GM18909 (cell line): ENCODE data around the gene KCNG2.

Experiments
- ATAC-seq: cut with Tn5 transposase; IDR thresholded peaks from one replicate; pipeline ENCODE4 v1.9.1; 2021; ENCODE audit warnings: mild to moderate bottlenecking; ENCODE audit not compliant: unreplicated experiment, poor library complexity

Gene KCNG2

DNA sequence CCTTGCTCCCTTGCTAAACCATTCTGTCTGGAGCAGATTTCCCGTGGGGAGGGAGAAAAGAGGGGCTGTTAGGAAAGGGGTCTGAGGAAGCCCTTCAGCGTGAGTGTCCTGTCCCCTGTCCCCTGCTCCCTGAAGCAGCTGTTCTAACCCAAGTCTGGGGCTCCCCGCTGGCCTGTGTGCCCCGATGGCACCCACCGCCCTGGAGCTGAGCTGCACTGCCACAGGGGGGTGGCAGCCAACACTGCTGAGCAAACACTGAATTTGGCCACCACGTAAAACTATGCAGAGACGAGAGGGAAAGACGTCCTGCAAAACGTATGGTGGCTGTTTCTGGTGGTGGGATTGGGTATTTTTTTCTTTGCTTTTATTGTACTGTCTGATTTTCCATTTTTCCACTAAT is 17.9 kb downstream of the KCNG2 start:
- no peak for ATAC-seq

DNA sequence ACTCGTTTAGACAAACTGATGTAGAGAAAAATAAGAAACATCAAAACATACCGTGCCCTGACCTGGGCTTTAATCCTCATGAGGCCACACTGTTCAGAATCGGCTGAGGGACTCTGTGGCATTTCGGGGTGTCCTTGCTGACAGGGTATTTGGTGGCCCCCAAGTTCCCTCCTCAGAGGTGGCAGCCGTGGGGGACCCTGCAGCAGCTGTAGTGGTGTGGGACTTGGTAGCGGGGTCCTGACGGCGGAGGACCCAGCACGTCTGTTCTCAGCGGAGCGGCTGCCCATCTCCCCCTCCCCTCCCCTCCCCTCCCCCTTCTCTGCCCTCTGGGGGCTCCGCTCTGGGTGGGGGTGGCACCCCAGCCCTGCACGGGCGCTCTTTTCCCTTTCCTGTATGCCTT is 18.4 kb downstream of the KCNG2 start:
- no peak for ATAC-seq

DNA sequence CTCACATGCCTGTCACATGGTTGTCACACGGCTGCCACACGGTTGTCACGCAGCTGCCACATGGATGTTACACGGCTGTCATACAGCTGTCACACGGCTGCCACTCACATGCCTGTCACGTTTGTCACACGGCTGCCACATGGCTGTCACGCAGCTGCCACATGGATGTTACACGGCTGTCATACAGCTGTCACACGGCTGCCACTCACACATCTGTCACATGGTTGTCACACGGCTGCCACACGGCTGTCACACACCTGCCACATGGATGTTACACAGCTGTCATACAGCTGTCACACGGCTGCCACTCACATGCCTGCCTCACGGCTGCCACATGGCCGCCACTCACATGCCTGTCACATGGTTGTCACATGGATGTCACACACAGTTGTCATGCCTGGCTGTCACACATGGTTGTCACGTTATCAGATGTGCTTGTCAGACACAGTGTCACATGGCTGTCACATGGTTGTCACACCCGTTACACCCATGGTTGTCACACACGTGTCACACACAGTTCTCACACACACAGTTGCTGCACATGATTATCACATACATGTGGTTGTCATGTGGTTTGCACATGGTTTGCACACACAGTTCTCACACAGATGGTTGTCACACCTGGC is 19.4 kb downstream of the KCNG2 start:
- ATAC-seq, result no peak

DNA sequence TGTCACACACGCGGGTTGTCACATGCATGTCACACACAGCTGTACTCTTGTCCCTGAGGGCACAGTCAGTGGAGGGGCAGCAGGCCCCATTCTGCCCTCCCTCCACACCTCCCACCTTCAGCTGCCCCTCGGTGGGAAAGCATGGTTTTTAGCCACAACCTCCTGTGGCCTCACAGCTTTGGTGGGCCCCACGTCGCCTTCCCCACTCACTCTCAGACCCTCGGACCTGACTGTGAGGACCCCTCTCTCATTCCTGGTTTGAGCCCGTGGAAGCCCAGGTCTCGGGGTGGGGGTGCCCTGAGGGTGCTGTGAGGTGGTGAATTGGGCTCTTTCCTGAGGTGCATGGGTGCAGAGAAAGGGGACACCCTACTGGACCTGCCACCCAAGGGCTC is 19.9 kb downstream of the KCNG2 start:
- ATAC-seq, result no peak

DNA sequence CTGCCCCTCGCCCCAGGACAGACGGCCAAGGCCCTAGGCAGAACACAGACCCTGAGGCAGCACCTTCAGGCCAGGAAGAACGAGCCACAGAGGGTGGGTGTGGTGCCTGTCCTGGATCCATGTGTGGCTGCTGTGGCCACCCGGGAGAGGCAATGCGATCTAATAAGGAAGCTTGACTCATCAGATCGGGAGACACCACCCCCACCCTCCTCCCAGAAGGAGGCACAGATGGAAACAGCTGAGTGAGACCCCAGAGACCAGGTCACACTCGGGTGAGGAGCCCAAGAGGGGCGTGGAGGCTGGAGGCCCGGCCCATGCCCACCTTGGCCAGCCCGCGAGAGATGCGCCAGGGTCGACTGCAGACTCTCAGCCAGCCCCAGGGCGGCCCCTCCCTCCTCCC is 20.3 kb downstream of the KCNG2 start:
- no peak for ATAC-seq

DNA sequence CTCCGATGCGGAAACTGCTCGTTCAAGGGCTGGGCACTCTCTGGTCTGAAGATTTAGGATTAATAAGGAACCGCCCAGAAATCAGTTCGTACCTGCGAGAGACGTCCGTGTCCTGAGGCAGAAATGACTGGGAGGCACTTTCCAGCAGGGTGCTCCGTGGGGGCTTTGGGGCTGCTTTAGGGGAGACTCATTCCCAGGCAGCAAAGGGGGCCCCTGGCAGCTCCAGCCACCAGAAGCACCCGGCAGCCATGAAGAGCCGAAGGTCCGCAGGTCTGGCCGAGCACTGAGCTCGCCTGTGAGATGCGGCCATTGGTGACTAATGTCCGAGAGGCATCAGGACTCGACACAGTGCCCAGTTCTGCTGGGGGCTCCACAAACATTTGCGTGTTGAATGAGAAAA is 20.9 kb downstream of the KCNG2 start:
- ATAC-seq, result no peak

DNA sequence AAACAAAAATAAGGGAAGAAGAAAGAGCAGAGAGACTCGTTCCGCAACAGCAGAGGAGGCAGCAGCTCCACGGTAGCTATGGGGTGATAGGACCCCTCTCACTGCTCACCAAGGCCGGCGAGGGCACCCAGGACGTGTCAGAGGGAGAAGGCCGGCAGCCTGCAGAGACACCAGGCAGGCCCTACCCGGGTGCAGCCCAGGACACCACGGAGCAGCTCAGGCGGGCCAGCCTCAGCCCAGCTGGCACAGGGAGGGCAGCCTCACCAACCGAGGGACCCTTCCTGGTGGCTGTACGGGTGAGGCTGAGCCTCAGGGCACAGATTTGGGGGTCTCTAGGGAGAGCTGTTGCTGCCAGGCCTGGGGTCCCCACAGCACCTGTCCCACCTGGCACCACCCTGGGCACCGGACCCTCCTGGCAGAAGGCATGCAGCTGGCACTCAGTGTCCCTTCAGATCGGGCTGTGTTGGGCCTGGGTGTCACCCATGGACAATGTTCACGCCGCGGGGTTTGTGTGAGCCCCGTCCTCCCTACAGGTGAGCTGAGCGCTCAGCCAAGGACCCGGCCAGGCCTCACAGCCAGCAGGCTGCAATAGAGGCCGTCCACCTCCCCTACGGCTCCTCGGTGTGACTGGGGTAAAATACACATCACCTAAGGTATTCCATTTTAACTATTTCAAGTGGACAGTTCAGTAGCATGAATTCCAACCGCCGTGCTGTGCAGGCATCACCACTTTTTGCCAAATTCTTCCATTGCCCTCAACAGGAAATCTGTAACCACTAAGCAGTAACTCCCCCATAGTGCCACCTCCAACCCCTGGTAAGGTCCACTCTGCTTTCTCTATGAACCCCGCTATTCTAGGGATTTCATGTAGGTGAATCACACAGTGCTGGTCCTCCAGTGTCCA is 21.6 kb downstream of the KCNG2 start:
- no peak for ATAC-seq

DNA sequence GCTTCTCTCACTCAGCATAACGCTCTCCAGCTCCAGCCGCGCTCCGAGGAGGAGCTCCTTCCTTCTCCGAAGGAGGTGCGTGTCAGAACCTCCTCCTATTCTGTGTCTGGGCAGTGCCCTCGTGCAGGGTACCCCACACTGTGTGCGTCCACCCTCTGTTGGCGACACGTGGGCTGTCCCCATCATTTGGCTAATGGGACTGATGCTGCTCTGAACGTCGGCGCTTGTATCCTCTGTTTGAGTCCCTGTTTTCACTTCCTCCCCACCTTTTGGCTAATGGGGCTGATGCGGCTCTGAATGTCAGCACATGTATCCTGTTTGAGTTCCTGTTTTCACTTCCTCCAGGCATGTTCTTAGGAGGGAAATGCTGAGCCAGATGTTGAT is 22.2 kb downstream of the KCNG2 start:
- peak; percentile 94 for ATAC-seq

DNA sequence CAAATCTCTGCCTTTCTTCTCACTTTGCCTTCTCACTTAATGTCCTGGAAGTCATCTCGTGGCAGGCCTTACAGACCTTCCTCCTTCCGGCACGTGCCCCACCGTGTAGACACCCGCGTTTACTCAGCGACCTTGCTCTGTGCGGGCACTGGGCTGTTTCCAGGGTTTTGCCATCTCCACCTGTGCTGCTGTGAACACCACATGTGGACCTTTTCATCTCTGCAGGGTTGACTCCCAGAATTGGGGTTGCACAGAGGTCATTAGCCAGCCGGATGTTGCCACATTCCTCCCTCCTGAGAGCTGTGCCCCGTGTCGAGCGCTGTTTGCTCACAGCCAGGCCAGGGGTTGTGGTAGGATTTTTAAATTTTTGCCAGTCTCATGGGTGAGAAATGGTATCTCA is 25.4 kb downstream of the KCNG2 start:
- ATAC-seq, result no peak

DNA sequence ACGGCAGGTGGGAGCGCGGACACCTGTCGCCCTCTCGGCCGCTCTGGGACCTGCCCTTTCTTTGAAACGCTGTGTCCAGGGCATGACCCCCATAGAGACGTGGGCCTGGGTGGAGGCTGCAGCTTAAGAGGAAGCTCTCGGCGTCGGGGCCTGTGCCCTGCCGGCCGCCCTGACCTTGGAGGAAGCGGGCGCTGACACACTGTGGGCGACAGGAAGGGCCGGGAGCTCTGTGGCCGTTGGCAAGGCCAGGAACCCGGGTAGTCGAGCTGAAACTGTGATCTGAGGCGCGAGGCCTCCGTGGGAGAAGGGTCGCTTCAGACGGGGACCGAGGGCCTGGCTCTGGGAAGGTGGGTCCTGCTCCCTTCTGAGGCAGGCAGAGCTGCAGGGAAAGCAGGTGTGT is 28.2 kb downstream of the KCNG2 start:
- no peak for ATAC-seq

DNA sequence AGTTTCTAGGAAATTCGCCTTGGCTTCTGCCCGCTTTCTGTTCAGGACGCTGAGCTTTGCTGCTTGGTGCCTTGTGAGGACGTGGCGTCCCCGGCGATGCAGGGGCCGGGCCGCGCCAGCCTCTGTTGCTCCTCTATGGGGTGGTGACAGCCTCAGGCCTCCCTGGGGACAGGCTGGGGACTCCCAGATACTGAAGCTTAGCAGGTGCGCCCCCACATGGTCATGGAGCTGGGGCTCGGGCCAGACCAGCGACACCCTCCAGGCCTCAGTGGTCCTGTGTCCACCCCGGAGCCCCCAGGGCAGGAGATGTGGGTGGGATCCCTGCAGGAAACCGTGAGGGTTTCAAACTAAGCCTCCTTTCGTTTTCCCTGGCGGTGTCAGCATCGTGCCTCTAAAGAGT is 29.2 kb downstream of the KCNG2 start:
- ATAC-seq, result no peak

DNA sequence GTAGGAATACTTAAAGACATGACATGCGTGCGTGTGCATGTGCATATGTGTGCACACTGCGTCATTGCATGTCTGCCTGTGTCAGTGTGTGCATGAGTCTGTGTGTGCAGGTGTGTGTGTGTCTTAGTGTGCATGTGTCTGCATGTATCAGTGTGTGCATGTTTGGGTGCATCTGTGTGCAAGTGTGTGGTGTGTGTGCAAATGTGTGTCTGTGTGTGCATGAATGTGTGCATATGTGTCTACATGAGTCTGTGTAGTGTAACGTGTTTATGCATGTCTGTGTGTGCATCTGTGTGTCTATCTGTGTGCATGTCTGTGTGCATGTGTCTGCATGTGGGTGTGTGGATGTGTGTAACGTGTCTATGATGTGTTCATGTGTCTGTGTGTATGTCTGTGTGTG is 30.5 kb downstream of the KCNG2 start:
- ATAC-seq, result no peak

DNA sequence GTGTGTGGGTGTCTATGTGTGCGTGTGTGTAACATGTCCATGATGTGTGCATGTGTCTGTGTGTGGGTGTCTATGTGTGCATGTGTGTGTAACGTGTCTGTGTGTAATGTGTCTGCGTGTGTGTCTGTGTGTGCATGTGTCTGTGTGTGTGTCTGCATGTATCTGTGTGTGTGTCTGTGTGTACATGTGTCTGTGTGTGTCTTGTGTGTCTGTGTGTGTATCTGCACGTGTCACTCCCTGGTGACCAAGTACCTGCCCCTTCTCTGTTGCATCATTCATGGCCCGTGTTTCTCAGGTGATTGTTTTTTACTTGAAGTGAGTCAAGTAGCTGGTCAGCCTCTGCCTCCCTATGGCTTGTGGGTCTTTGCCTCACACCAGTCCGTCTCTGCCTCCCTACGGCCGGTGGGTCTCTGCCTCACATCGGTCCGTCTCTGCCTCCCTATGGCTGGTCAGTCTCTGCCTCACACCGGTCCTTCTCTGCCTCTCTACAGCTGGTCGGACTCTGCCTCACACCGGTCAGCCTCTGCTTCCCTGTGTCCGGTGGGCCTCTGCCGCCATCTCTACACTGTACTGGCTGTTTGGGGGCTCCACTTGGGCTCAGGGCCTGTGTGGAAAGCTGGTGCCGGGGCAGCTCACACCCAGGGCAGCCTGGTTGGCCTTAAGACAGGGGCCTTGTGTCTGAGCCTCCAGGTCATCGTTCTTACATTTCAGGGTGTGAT is 31.6 kb downstream of the KCNG2 start:
- no peak for ATAC-seq

DNA sequence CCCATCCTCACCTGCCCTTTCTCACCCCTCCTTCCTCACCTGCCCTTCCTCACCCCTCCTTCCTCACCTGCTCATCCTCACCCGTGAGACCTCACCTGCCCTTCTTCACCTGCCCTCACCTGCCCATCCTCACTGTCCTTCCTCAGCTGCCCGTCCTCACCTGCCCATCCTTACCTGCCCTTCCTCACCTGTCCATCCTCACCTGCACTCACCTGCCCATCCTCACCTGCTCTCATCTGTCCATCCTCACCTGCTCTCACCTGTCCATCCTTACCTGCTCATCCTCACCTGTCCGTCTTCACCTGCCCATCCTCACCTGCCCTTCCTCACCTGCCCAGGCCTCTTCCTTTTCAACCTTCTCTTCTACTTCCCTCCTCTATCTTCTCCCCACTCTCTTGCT is 34.4 kb downstream of the KCNG2 start:
- ATAC-seq, result no peak

DNA sequence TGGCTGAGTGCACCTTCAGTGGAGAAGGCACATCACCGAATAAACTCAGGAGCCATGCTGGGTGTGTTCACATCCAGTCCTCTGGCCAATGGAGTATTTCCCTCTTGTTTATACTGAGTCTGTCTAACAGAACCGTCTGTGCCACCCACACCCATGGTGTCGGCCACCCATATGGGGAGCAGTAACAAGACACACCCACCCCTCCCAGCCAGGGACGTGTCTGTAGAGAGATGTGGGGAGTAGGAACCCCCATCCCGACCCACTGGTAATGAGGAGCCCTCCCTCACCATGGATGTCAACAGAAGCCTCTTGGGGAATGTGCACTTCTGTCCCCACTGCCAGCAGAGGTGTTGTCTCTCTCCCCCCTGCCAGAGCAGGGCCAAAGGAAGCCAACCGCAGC is 37.1 kb downstream of the KCNG2 start:
- no peak for ATAC-seq

DNA sequence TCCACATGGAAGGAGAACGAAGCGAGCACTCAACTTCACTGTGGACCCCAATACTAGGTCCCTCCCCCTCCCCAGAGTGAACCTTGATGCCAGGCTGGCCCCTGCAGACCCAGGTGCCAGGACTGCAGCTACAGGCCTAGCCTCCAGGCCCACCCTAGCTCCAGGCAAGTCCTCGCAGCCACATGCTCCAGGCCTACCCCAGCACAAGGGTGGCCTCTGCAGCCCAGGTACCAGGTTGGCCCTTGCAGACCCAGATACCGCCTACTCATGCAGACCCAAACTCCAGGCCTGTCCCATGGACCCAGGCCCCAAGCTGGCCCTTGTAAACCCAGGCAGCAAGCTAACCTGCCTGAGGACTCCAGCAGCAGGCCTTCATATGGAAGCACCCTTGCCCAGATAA is 44.2 kb downstream of the KCNG2 start:
- ATAC-seq, result no peak

DNA sequence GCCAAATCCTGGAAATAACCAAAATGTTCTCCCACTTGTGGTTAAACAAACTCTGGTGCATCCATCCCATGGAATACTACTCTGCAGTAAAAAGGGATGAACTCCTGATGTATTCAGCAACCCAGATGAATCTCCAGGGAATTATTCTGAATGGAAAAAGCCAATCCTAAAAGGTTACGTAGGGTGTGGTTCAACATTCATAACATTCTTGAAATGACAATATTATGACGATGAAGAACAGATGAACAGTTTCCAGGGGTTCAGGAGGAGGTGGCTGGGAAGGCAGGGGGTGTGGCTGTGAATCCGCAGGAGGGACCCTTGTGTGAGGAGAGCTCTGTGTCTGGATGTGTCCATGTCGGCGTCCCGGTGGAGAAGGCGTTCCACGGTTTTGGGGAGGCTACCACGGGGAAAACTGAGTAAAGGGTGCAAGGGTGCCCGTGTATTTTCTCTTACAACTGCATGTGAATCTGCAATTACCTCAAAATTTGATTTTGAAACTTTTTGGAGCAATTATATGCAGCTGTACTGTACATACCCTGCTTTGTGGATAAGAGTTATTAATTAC is 47.3 kb downstream of the KCNG2 start:
- no peak for ATAC-seq

DNA sequence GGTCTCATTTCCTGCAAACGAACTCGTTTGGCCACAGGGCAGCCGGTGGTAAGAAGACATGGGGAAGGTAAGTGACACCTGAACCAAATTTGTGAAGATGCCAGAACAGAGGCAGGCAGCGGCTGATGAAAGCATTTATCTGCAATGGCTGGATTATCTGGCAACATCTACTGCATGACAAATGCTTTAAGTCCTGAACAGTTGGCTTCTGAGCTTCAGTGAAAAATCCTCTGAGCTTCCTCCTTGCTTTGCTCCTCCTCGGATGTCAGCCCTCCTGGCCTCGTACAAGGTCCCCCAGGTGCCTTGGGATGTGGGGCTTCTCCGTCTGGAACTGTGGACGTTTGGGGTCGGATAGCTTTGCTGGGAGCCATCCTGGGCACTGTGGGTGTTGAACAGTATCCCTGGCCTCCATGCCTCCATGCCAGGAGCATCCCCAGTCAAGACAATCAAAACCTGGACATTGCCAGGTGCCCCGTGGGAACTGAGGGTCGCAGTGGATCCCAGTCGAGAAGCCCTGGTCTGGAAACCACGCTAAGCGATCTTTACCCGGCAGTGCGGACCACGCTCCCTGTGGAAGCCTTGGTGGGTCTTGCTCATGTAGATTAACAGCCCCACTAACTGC is 49.3 kb downstream of the KCNG2 start:
- ATAC-seq, result no peak

DNA sequence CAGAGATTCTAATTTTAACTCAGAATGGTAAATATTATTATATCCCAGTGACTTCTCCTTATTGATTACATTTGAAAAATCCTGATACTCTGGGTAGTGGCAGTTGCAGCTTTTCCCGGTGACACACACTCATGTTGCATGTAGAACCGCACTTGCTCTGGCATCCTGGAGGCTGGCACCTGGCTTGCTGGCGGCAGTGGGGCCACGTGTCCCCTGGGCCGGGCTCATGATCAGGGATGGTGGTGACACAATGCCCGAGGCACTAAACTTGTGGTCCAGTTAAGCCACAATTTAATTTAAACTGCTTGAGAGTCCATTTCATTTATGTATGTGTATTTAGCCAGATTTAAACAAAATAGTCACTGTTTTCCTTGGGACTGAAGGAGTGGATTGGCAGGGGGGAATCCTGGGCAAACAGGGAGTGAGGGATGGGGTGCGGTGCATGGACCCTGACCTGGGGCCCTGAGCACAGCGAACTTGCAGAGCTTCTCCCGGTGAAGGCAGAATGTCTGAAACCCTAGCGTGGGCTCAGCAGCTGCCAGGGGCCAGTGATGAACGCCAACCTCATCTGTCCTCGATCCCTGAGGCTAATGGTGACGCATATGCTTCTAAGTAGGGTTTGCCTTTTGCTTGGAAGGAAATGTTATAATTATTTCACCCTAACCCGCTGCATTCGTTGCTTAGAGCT is 50.0 kb downstream of the KCNG2 start:
- ATAC-seq, result no peak

DNA sequence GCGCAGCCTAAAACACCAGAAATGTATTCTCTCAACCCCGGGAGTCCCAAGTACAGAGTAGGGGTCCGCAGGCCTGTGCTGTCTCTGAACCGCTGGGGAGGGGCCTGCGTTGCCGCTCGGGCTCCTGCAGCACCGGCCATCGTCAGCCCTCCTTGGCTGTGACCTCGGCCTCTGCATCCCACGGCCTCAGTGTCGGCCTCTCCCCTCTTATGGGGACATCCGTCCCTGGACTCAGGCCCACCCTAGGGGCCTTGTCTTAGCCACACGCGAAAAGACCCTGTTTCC is 50.5 kb downstream of the KCNG2 start:
- ATAC-seq, result no peak
